H9 (cell line): Measurements from ENCODE around the gene RIPK4. TPM values are rescaled to one million over a fixed set of nuclear protein-coding genes. Genes with fewer than 3 reads are reported as not detected.

Source experiments
- DNase-seq: peaks from one replicate; pipeline ENCODE4 v3.0.0-alpha.2; 2017
- H2AFZ ChIP-seq: one replicate; pipeline ENCODE4 v1.6.1; 2013; ENCODE audit warnings: mild to moderate bottlenecking, low read length, control low read depth, moderate library complexity
- H2AK5ac ChIP-seq: 2 replicates; pipeline ENCODE4 v1.6.1; 2013; ENCODE audit warnings: low read length, control low read depth, mixed read lengths; ENCODE audit not compliant: insufficient read length
- H2BK120ac ChIP-seq: one replicate; pipeline ENCODE4 v1.6.1; 2013; ENCODE audit warnings: low read depth, mild to moderate bottlenecking, low read length, control low read depth, inconsistent platforms; ENCODE audit not compliant: poor library complexity, severe bottlenecking
- H2BK12ac ChIP-seq: 2 replicates; pipeline ENCODE4 v1.6.1; 2013; ENCODE audit warnings: low read length, control low read depth, mixed read lengths, low read depth; ENCODE audit not compliant: insufficient read length
- H2BK15ac ChIP-seq: 2 replicates; pipeline ENCODE4 v1.6.1; 2013; ENCODE audit warnings: low read depth, low read length, control low read depth
- H2BK20ac ChIP-seq: one replicate; pipeline ENCODE4 v1.6.1; 2013; ENCODE audit warnings: low read depth, mild to moderate bottlenecking, low read length, control low read depth, inconsistent platforms; ENCODE audit not compliant: poor library complexity, severe bottlenecking
- H2BK5ac ChIP-seq: 2 replicates; pipeline ENCODE4 v1.6.1; 2013; ENCODE audit warnings: low read length, control low read depth, mixed read lengths; ENCODE audit not compliant: insufficient read length
- H3K14ac ChIP-seq: 2 replicates; pipeline ENCODE4 v1.6.1; 2013; ENCODE audit warnings: low read length, control low read depth; ENCODE audit not compliant: insufficient read depth
- H3K18ac ChIP-seq: 2 replicates; pipeline ENCODE4 v1.6.1; 2013; ENCODE audit warnings: low read depth, mild to moderate bottlenecking, mixed read lengths, low read length, control low read depth; ENCODE audit not compliant: insufficient read length
- H3K23ac ChIP-seq: 2 replicates; pipeline ENCODE4 v1.6.1; 2013; ENCODE audit warnings: low read length, control low read depth, mixed read lengths, low read depth; ENCODE audit not compliant: insufficient read length
- H3K23me2 ChIP-seq: 2 replicates; pipeline ENCODE4 v1.6.1; 2013; ENCODE audit warnings: low read depth, mild to moderate bottlenecking, mixed read lengths, low read length, control low read depth; ENCODE audit not compliant: insufficient read length, poor library complexity, severe bottlenecking
- H3K27ac ChIP-seq: 2 replicates; pipeline ENCODE4 v1.5.1; 2013; ENCODE audit warnings: low read length, control low read depth, mixed read lengths, low read depth; ENCODE audit not compliant: insufficient read length
- H3K27me3 ChIP-seq: 2 replicates; pipeline ENCODE4 v1.6.1; 2013; ENCODE audit warnings: low read length, control low read depth, inconsistent platforms; ENCODE audit not compliant: insufficient read depth
- H3K4ac ChIP-seq: 2 replicates; pipeline ENCODE4 v1.6.1; 2013; ENCODE audit warnings: low read depth, mild to moderate bottlenecking, control low read depth, inconsistent platforms, low read length, moderate library complexity
- H3K4me1 ChIP-seq: 2 replicates; pipeline ENCODE4 v1.6.1; 2013; ENCODE audit warnings: low read length, control low read depth, inconsistent platforms; ENCODE audit not compliant: insufficient read depth
- H3K4me2 ChIP-seq: 2 replicates; pipeline ENCODE4 v1.6.1; 2013; ENCODE audit warnings: low read length, control low read depth, mixed read lengths; ENCODE audit not compliant: insufficient read length, insufficient read depth
- H3K56ac ChIP-seq: 2 replicates; pipeline ENCODE4 v1.6.1; 2013; ENCODE audit warnings: low read depth, mild to moderate bottlenecking, mixed read lengths, low read length, control low read depth; ENCODE audit not compliant: insufficient read length
- H3K79me1 ChIP-seq: 2 replicates; pipeline ENCODE4 v1.6.1; 2013; ENCODE audit warnings: low read depth, mild to moderate bottlenecking, moderate library complexity, low read length, control low read depth, inconsistent platforms; ENCODE audit not compliant: insufficient read depth, poor library complexity, severe bottlenecking
- H3K79me2 ChIP-seq: 2 replicates; pipeline ENCODE4 v1.6.1; 2013; ENCODE audit warnings: low read length, control low read depth, inconsistent platforms; ENCODE audit not compliant: insufficient read depth
- H3K9ac ChIP-seq: 2 replicates; pipeline ENCODE4 v1.6.1; 2013; ENCODE audit warnings: low read length, control low read depth, mixed read lengths; ENCODE audit not compliant: insufficient read length; ENCODE audit errors: extremely low read depth
- H3K9me3 ChIP-seq: one replicate; pipeline ENCODE4 v1.6.1; 2013; ENCODE audit warnings: low read depth, low read length, inconsistent platforms; ENCODE audit not compliant: control insufficient read depth
- H3T11ph ChIP-seq: one replicate; pipeline ENCODE4 v1.6.1; 2013; ENCODE audit warnings: mild to moderate bottlenecking, low read length, control low read depth, inconsistent platforms
- H4K20me1 ChIP-seq: one replicate; pipeline ENCODE4 v1.6.1; 2013; ENCODE audit not compliant: control insufficient read depth, insufficient read length, insufficient read depth
- H4K5ac ChIP-seq: 2 replicates; pipeline ENCODE4 v1.6.1; 2013; ENCODE audit warnings: low read depth, mild to moderate bottlenecking, mixed read lengths, low read length, control low read depth; ENCODE audit not compliant: insufficient read length
- H4K8ac ChIP-seq: replicated peaks from 2 replicates; pipeline ENCODE4 v1.6.1; 2013; ENCODE audit warnings: low read length, control low read depth, mixed read lengths, low read depth; ENCODE audit not compliant: insufficient read length
- H4K91ac ChIP-seq: 2 replicates; pipeline ENCODE4 v1.6.1; 2013; ENCODE audit warnings: low read depth, mild to moderate bottlenecking, moderate library complexity, mixed read lengths, low read length, control low read depth; ENCODE audit not compliant: insufficient read length
- H3K27ac Mint-ChIP-seq, 3 experiments: 2 replicates in 2 of 3; 3 replicates in 1 of 3; pipeline ENCODE4 v1.8.0; 2020 to 2021; ENCODE audit warnings: mixed read lengths in 3 of 3, mild to moderate bottlenecking in 1 of 3, moderate library complexity in 1 of 3
- H3K27me3 Mint-ChIP-seq: 2 replicates; pipeline ENCODE4 v1.8.0; 2021; ENCODE audit warnings: low read depth, mild to moderate bottlenecking, moderate library complexity, mixed read lengths
- H3K36me3 Mint-ChIP-seq, 3 experiments: 2 replicates in 2 of 3; 3 replicates in 1 of 3; pipeline ENCODE4 v1.8.0; 2020 to 2021; ENCODE audit warnings: low read depth in 3 of 3, mixed read lengths in 3 of 3; ENCODE audit not compliant: insufficient read depth in 1 of 3
- H3K4me1 Mint-ChIP-seq, 2 experiments: 2 replicates each; pipeline ENCODE4 v1.8.0; 2020; ENCODE audit warnings: mixed read lengths in 2 of 2
- H3K4me3 Mint-ChIP-seq, 2 experiments: 2 replicates in 1 of 2; 3 replicates in 1 of 2; pipeline ENCODE4 v1.8.0; 2020 to 2021; ENCODE audit warnings: mild to moderate bottlenecking in 2 of 2, mixed read lengths in 2 of 2, moderate library complexity in 1 of 2
- H3K9me3 Mint-ChIP-seq, 2 experiments: 2 replicates in 1 of 2; 3 replicates in 1 of 2; pipeline ENCODE4 v1.8.0; 2020; ENCODE audit warnings: mild to moderate bottlenecking in 2 of 2, mixed read lengths in 2 of 2, moderate library complexity in 1 of 2
- CTCF ChIP-seq: fragments of 200-600 bp; sonication (generic); conservative IDR thresholded peaks from 3 replicates; pipeline ENCODE4 v1.8.0; 2021; ENCODE audit warnings: antibody characterized with exemption, mild to moderate bottlenecking
- WGBS: extraction: QIAGEN DNeasy Blood & Tissue Kit; methylation state at CpG from one replicate; pipeline ENCODE4 v1.1.7; 2013; ENCODE audit warnings: missing lambda C conversion rate, low lambda C conversion rate, mixed read lengths; ENCODE audit not compliant: insufficient read length; ENCODE audit errors: extremely low coverage; 5-methylcytosine and 5-hydroxymethylcytosine counted together
- total RNA-seq: library from RNA; stranded (reverse); gene quantifications from 2 replicates; pipeline ENCODE4 v1.2.1, GENCODE V29; 2021

RIPK4 gene
- total RNA-seq, 1 experiment from 2014 or later, result 2.9 TPM

DNA sequence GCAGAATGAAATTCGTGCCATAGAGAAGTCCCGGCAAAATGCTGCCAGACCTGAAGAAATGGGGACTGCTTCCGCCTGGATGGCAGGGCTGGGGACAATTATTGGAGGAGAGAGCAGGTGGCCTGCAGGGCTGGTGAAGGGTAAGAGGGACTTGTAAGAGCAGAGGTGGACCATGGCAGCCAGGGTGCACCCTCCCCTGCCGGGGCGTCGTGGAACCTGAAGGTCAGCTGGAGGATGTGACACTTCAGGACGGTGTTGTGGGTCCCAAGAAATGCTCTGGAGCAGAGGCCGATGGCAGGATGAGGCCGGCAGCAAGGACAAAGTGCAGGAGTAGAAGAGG lies 40.3 kb downstream of the RIPK4 start:
- no peak overlapping the region; a peak in 1 of 5 replicates for H3K4me3 Mint-ChIP-seq
- no peak overlapping the region for H3K4me2 ChIP-seq

More for the DNA sequence above, 40.3 kb downstream of the RIPK4 start:
- H4K8ac ChIP-seq, result no peak overlapping the region
- no peak overlapping the region for H3K18ac ChIP-seq
- Mint-ChIP-seq H3K4me1 (peaks cover 12 to 40% of the 10 kb centered on the region in 2 experiments), H3K9me3 (no peaks in the 10 kb centered on the region; a peak in 2 of 5 replicates), H3K36me3 (no peaks in the 10 kb centered on the region), H3K27me3 (peaks cover 5% of the 10 kb centered on the region), H3K27ac (peak overlapping the region in 1 of 3 experiments; percentile 30; a peak in 2 of 7 replicates)
- no peak overlapping the region for H3K56ac ChIP-seq
- H3K79me1 ChIP-seq, result no peaks in the 10 kb centered on the region
- H3K27me3 ChIP-seq, result peaks cover 15% of the 10 kb centered on the region; the same call in 1 of the 2 replicates
- no peak overlapping the region for H3K23ac ChIP-seq
- H3K27ac ChIP-seq, result no peak overlapping the region
- no peak overlapping the region for H4K5ac ChIP-seq
- H2BK12ac ChIP-seq, result no peak overlapping the region
- H2BK15ac ChIP-seq, result no peak overlapping the region
- TF ChIP-seq CTCF, result no peak
- H3K23me2 ChIP-seq, result no peaks in the 10 kb centered on the region
- H2AK5ac ChIP-seq, result no peak overlapping the region
- no peaks in the 10 kb centered on the region for H3K9me3 ChIP-seq
- H3K14ac ChIP-seq, result no peak overlapping the region; the same call in 1 of the 2 replicates
- no peak for DNase-seq
- H4K20me1 ChIP-seq, result no peaks in the 10 kb centered on the region
- H2BK5ac ChIP-seq, result no peak overlapping the region
- H2BK120ac ChIP-seq, result no peak overlapping the region
- no peaks in the 10 kb centered on the region for H3K4me1 ChIP-seq
- WGBS, result no CpG with 5 or more reads among the region's 9 CpGs
- H3K9ac ChIP-seq, result no peak overlapping the region
- no peak overlapping the region for H4K91ac ChIP-seq
- H2AFZ ChIP-seq, result no peak overlapping the region
- H3K4ac ChIP-seq, result no peak overlapping the region
- no peak overlapping the region for H2BK20ac ChIP-seq
- no peak overlapping the region for H3T11ph ChIP-seq
- no peaks in the 10 kb centered on the region for H3K79me2 ChIP-seq
